NCI-H2029 (cell line): ENCODE measurements around the gene AMBN.
A peak's percentile ranks its signal among the peaks of the same experiment; 100 is the strongest.

ENCODE experiments used
- DNase-seq: peaks from one replicate; lab custom pipeline; 2025; lab: John Stamatoyannopoulos, UW

The AMBN gene, protein sequence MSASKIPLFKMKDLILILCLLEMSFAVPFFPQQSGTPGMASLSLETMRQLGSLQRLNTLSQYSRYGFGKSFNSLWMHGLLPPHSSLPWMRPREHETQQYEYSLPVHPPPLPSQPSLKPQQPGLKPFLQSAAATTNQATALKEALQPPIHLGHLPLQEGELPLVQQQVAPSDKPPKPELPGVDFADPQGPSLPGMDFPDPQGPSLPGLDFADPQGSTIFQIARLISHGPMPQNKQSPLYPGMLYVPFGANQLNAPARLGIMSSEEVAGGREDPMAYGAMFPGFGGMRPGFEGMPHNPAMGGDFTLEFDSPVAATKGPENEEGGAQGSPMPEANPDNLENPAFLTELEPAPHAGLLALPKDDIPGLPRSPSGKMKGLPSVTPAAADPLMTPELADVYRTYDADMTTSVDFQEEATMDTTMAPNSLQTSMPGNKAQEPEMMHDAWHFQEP

DNA sequence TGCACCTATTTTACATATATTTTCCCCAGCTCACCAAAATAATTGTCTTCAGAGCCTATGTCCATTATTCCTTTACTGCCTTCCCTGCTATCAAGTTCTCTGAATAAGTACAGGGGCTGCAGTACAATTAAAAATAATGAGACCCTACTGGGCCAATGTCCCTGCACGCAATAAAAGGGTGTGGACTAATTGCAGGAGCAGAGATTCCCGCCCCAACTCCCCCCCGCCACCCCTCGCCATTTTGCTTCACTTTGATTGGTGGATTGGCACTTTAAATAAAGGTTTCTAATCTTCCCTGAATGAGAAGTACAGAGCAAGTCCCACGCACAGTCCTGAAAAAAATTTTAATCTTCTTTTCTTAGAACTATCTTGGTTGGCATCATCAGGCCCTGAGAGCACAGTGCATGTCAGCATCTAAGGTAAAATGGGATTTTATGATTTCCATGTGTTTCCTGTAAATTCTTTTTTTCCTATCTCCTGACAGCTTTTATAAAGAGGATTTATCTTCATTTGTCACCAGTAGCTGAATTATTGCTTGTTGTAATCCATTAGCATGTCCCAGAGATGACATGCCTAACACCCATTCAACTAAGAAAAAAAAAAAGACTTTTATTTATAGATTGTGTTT is at the start of gene AMBN:
Gene AMBN (plus strand): TSS at position 302 of the 628 bp plus-strand sequence. CDS start 103 bp downstream, at position 405.
- DNase-seq, result no peak

DNA sequence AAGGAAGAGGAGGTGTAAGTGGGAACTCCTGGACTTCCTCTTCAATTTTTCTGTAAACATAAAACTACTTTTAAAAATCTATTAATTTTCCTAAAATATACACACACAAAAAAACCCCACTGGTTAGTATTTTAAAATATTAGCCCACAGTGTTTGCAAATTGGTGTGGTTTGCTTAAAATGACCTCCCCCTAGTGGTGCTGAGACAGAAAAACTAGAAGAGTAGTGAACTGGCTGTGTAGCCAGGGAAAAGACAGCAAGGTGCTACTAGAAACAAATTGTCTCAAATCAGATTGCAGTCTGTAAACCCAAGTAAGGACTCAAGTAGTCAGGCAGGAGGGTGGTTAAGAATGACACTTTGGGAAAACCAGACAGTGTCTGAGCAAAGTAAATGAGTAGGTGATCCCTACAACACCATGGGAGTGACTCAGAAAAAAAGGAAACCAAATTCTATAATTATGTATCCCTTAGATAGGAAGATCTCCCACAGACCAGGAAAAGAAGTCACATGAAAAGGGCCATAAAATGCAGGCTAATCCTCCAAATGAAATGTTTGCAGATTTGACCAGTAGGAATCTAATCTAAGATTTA is 47.7 kb upstream of the AMBN start:
- DNase-seq, result no peak

DNA sequence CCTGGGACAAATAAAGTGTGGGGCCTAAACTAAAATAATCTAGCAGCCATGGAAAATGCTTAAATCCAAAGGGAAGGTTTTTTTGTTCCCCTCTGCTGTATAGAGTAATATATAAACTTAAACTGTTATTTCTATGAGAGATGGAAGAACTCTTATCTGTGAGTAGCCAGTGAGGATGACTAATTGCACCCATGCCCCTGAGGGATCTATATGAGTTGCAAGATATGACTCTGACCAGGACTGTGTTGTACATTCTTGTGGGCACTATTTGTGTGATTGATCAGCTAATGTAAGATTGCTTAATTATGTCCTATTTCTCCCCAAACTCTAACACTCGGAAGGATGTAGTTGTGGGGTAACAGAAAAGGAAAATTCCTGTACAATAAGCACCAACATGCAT is 35.2 kb upstream of the AMBN start:
- no peak for DNase-seq

DNA sequence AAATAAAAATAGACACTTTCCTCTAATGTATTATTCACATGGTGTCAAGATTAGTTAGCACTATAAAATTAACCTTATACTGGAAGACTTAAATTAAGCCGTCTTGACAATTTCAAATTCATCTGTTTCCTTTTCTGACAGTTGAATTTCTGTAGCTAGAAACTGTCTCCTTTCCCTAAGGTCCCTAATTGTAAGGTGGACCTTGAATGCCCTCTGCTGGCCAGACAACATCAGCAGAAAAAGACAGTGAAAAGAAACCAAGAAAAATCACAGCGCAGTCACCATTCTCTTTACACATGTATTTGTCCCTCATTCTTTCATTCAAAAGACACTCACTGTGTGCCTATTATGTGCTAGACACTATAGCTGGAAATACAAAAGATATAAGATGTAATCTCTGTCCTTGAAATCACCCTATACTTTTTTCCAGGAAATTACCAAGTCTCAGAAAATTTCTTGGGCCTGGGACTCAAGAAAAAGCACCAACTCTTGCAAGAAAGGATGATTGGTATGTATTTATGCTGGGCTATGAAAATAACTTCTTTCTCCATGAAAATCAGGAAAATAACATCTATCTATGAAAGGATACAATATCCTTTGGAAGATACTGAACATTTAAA is 32.7 kb upstream of the AMBN start:
- peak; percentile 48 for DNase-seq

DNA sequence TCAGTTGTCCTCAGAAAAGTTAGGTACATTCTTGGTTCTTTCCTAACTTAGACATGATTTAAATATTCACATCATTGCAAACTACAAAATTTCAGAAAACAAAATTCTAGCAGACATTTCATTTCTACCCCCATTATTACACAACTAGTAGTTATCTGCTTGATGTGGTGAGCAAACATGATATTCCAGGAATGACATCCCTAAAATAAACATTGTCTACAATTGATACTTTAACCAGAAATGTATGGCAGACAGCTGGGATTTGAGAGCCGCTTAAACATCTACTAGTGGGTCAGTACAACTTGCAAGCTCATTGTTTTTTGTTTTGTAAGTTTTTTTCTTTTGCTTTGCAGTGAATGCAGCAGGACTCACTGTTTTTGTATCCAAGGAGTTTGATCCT is 32.1 kb upstream of the AMBN start:
- no peak for DNase-seq

DNA sequence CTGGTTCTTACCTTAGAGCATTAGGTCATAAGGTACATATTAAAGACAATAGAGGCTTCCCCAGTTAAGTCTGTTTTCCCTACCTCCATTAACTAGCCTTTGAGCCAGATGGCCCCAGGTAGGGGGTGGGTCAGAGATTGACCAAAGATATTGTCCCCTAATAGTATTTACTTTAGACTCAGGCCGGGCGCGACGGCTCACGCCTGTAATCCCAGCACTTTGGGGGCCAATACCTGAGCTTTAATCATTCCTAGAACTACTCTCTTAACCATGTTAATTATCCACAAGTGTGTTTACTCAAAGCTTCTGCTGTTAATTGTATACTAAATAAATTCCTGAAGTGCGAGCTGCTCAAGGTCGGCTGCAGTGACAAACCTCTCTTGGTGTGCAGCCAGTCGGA is 28.0 kb upstream of the AMBN start:
- DNase-seq, result peak; percentile 69

DNA sequence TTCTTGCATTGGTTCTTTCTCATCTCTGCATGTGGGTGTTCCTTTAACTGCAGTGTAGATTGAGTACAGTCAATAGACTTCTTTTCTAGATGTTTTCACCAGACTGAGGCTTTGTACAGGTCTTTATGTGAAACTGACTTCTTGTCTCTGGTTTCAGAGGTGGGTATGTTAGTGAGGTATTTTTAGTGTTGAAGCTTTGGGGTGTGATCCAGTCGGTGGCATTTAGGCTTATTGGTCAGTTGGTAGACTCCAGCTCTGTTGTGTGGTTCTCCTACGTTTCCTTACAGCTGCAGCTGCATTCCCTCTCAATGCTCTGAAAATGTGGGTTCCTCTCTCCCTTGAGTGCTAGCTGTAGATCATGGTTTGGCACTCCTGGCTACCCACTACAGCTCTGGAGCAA is 21.3 kb upstream of the AMBN start:
- DNase-seq, result no peak

DNA sequence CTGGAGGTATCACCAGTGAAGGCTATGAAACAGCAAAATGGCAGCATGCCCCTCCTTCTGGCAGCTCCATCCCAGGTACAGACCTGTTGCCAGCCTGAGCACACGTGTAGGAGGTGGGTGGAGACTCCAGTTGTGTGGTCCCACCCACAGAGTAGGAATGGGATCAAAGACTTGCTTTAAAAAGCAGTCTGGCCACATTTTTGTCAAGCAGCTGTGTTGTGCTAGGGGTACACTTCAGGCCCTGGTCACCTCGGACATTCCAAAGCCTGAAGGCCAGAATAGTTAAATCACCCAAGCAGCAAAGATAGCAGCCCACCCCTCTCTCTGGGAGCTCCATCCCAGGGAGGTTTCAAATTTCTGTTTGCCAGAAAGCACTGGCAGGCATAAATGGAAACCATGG is 20.3 kb upstream of the AMBN start:
- DNase-seq, result no peak

DNA sequence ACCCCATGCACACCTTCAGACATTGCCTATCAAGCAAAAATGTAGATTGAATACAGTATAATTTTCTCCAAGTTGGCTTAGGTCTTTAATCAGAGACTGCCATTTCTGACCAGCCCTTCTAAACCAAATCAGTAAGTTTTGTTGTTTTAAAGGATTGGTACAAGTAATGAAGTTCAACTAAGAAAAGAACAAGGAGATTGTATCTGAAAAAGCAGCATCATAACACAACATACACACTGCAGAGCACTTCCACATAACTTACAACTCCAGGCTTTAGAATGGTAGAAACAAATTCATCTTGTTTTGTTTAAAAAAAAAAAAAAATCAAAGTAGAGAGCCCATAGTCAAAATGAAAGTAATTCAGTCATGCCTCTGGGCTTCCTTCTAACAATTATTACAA is 16.1 kb upstream of the AMBN start:
- DNase-seq, result no peak

DNA sequence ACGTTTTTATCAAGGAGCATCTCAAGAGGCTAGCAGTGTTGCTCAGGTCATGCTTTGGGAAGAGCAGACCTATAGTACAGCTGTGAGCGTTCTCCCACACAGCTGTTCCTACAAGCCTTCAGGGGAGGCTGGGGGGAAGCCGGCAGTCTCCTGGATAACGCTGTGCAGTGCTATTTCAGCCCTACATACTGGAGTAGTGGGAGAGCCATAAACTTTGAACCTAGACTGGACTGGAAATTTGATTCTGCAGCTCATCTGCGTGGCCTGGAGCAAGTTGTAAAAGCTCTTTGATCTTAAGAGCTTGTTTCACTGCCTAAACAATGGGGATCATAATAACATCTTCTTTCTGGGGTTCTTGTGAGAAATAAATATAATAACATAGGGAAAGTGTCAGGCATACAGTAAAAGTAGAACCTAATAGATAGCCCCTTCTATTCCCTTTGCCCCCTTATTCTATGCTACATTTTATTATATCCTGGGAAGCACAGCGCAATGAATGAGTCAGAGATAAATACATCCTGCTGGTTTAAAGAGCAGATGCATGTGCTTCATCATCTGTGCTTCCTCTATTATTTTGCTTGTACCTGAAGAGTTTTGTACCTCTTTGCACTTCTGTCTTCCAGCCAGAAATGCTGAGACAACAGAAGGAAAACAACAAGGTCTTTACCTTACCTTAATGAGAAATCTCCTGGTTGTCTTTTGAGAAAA is 14.7 kb upstream of the AMBN start:
- DNase-seq, result no peak

DNA sequence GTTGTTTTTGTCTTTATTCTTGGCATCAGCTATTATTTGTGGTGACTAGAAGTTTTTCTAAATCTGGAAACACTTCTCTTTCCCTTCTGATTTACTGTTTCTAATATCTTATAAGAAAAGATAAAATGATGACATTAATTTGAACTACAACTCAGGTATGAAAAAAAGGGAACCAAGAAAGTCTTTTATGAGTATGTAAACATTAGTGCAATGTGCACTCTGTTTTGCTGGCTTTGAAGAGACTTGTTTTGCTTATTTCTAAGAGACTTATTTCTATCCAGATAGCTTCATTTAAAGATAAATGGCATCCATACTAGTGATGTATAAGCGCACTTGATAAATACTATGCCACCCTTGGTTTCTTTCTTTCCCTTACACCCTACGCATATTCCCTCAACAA is 10.1 kb upstream of the AMBN start:
- DNase-seq, result no peak

DNA sequence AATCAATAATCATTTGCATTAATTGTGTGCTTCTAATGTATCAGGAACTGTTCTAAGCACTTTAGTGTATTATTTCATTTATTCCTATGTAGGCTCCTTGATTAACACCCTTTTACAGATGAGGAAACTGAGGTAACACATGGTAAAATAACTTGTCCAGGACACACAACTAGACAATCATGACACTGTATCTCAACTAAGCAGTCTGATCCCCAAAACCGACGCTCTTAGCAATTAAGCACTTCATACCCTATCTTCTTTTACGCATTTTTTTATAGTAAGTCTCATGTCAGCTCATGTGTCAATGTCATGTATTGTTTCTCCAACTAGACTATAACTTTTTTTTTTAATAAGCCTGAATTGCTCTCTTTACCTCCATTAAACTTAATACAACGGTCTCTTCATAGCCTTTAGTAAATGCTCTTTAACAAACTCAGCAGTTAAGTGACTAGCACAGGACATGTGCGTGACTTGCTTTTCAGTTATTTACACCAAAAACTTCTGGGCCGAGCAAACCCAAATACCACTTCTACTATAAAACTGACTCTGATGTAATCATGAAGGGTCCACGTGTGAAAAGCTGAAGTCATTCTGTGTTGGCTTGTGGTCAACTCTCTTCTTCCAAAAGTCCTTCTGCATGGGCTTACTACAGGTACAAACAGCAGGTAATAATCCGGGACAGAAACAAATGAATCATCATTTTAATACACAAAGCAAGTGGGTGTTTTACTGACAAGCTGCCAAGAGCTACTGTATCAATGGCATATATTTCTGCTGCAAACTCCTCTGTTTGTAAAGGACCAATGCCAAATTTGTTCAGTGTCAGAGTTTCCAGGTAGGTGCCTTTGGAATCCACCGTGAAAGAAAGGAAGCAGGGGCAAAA is 7.9 kb upstream of the AMBN start:
- peak; percentile 97 for DNase-seq

DNA sequence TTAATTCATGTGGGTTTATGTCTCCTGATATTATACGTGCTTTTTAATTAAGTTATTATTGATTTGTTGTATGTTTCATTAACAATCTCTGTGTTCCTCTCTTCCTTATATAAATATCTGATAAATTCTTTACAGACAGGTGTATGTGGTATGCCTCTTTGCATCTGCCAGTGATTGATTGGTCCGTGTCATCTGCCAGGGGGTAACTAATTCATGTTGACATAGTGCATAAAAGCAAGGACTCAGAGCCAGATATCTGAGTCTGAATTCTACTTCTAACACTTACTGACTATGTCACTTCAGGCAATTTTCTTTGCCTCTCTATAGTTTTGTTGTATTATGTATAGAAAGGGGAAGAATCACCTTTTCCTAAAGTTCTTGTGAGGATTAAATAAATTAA is 5.2 kb upstream of the AMBN start:
- no peak for DNase-seq

DNA sequence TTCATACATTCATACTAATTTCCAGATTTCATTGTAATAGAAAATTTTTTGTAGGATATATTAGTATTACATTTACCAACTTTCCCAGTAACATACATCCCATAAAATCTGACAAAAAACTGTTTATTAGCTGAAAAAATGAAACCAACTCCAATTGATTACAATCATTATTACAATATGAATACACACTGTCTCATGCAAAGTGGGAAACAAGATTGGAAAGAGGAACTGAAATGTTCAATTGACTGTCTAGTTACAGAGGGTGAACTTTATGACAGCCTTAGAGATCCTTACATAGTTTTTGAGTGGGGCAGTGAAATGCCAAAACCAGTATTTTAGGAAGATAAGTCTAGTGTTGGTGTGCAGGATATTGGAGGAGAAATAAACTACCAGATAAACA is 2.3 kb upstream of the AMBN start:
- DNase-seq, result no peak

DNA sequence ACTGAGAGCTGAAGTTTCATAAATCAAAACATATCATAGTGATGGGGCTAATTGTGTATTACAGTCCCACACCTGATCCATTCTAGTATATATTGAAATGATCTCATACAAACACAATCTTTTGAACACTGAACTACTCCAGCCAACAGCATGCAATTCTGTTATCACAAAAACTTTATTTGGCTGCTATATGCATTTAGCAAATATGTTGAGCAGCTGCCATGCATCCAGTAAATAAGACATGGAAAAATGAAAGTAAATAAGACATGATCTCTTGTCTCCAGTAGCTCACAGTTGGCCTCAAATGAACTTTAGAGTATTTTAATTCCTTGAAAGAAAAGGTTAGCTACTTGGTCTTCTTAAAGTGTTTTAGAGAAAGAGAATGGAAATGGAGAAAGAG is 2.1 kb downstream of the AMBN start:
- DNase-seq, result no peak

DNA sequence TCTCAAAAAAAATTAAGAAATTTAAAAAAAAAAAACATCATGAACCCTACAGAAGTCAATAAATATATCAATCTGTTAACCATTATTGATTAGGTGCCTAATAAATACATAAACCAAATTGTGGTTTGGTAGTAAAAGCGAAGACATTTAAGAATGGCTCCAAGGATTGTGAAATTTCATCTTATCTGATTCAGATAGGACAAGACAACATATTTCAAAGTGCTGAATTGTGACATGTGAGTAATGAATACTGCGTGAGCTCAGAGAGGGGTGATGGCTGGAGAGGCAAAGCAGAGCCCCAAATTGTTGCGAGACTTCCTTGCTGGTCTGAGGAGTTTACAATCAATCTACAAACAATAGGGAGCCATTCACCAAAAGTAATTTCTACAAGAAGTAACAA is 8.2 kb downstream of the AMBN start:
- DNase-seq, result no peak

DNA sequence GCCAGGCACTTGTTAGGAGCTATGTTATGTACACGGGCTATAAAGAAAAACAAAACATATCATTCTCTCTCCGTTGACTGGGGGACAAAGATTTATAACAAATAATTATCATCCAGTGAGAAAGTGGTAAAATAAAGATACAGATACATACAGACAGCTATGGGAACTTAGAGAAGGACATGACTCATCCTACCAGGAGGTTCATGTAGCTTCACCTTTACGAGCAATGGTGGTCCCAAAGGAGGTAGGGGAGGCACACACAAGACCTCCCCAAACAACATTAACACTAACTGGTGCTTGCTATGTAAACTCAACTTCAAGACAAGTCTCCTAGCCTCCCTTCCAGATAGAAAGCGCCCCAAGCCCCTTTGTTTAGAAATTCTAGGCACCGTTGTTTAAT is 8.9 kb downstream of the AMBN start:
- no peak for DNase-seq

DNA sequence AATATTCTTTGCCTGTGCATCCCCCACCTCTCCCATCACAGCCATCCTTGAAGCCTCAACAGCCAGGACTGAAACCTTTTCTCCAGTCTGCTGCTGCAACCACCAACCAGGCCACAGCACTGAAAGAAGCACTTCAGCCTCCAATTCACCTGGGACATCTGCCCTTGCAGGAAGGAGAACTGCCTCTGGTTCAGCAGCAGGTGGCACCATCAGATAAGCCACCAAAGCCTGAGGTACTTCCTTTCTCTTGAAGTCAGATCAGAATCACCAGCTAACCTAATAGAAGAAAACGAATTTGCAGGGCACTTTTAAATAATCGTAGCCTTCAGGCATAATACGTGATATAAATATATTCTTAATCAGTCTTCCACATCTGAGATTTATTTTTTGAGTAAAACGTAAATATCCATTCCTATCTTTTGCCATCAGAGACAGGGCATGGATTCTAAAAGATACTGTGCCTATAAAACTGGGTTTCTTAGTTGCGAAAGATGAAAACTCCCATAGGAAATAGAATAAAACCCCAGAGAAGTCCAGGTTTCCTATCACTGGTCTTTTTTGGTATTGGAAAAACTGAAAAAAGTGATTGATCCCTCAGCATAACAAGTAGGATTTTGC is 9.5 kb downstream of the AMBN start:
- DNase-seq, result peak; percentile 54

DNA sequence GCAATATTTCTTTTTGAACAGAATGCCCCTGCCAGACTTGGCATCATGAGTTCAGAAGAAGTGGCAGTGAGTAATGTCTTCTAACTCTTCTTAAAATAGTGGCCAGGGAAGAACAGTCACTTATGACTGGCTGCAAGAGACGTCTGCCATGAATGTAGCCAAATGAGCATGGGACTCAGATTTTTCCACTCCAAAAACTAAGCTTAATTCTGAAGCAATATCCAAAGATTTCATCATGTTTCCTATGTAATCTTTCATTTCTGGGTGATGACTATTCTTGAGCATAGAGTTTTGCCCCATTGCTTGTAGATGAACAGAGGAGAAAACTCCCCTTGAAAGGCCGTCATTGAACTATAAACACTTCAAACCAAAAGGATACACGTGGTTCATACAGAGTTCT is 11.8 kb downstream of the AMBN start:
- DNase-seq, result no peak

DNA sequence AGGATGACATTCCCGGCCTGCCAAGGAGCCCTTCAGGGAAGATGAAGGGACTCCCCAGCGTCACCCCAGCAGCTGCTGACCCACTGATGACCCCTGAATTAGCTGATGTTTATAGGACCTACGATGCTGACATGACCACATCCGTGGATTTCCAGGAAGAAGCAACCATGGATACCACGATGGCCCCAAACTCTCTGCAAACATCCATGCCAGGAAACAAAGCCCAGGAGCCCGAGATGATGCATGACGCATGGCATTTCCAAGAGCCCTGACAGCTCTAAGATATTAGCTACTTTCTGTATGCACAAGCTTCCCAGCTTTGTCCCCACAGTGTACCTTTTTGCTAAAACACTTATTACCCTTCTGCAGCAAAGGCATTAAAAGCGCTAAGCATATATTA is 14.4 kb downstream of the AMBN start:
- DNase-seq, result no peak

DNA sequence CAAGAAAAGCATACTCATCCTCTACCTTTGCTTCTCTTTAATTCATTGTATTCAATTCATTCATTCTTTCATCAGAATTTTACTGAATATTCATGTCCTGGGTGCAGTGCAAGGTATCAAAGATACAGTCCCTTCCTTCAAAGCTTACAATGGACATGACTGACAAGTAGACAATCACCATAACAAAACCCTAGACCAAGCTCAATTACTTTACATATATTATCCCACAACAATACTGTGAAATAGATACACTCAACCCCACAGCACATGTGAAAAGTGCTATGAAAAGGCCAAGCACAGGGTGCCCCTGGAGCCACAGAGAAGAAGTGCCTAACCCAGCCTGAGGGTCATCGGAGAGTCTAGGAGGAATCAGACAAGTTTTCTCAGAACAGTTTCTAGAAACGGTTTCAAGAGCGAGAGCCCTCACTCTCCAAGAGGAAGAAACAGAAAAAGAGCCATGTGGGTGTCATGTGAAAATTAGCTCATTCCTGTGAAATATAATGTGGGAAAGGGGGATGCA is 15.3 kb downstream of the AMBN start:
- DNase-seq, result no peak
